GM12878 (cell line): ENCODE results near the gene TEDC1. TPM values are rescaled to one million over a fixed set of nuclear protein-coding genes. Genes with fewer than 3 reads are reported as not detected.
A peak's percentile ranks its signal among the peaks of the same experiment; 100 is the strongest.

ENCODE experiments used
- ATAC-seq: fragments of 200-7000 bp; cut with Tn5 transposase; 3 replicates; pipeline ENCODE4 v1.9.1; 2020; ENCODE audit warnings: mild to moderate bottlenecking, moderate library complexity
- BruUV-seq: library from RNA; stranded (reverse); fragments of 400-500 nt; replicated peaks from 2 replicates; lab custom pipeline; 2021; lab: Mats Ljungman, UMichigan
- CTCF ChIA-PET: fragments of 300-600 bp; sonication (Branson Sonifier 250); formaldehyde crosslinking; extraction: SDS; loops from one replicate; lab custom pipeline; 2021; ENCODE audit warnings: inconsistent platforms; lab: Yijun Ruan, JAX
- POLR2A ChIA-PET: fragments of 350-600 bp; formaldehyde crosslinking; extraction: SDS; loops from one replicate; lab custom pipeline; 2021; ENCODE audit warnings: inconsistent platforms; lab: Charles Lee
- RAD21 ChIA-PET: fragments of 300-600 bp; sonication (Branson Sonifier 250); formaldehyde crosslinking; loops from one replicate; lab custom pipeline; 2023; ENCODE audit warnings: antibody characterized with exemption; ENCODE audit not compliant: unreplicated experiment; lab: Charles Lee
- SMC1A ChIA-PET: fragments of 300-600 bp; sonication (Branson Sonifier 250); formaldehyde crosslinking; loops from one replicate; lab custom pipeline; 2023; ENCODE audit not compliant: unreplicated experiment, uncharacterized antibody; lab: Charles Lee
- DNase-seq: peaks from one replicate; pipeline ENCODE4 v3.0.0-alpha.2; 2011; ENCODE audit warnings: low read depth, low spot score
- FAIRE-seq: peaks from 3 replicates; lab custom pipeline; 2011; peaks lifted over from hg19 to GRCh38; lab: Jason Lieb, UNC
- H2AFZ ChIP-seq: 2 replicates; pipeline ENCODE4 v1.6.0; 2011; ENCODE audit warnings: low read depth, low read length, control low read depth; ENCODE audit not compliant: control insufficient read depth
- H3K27ac ChIP-seq: 2 replicates; pipeline ENCODE4 v1.5.1; 2011; ENCODE audit warnings: control low read depth; ENCODE audit not compliant: control insufficient read depth, insufficient read depth
- H3K27me3 ChIP-seq, 2 experiments: replicated peaks in 1 of 2; 2 replicates each; pipeline versions ENCODE4 v1.6.0 to v1.6.1; 2011; ENCODE audit warnings: low read length in 1 of 2; ENCODE audit not compliant: control insufficient read depth in 2 of 2, insufficient read depth in 2 of 2
- H3K36me3 ChIP-seq, 2 experiments: 2 replicates each; pipeline ENCODE4 v1.5.1; 2011; ENCODE audit warnings: low read length in 1 of 2; ENCODE audit not compliant: control insufficient read depth in 2 of 2, insufficient read depth in 2 of 2
- H3K4me1 ChIP-seq: 2 replicates; pipeline ENCODE4 v1.6.1; 2011; ENCODE audit warnings: mild to moderate bottlenecking, low read length, moderate library complexity, mixed read lengths; ENCODE audit not compliant: control insufficient read depth, insufficient read depth
- H3K4me2 ChIP-seq: 2 replicates; pipeline ENCODE4 v1.6.0; 2011; ENCODE audit warnings: control low read depth; ENCODE audit not compliant: control insufficient read depth, insufficient read depth
- H3K4me3 ChIP-seq: fragments of 200-600 bp; sonication (generic); 2 replicates; pipeline ENCODE4 v1.5.1; 2016
- H3K79me2 ChIP-seq: 2 replicates; pipeline ENCODE4 v1.6.0; 2011; ENCODE audit warnings: low read length; ENCODE audit not compliant: control insufficient read depth, insufficient read depth
- H3K9ac ChIP-seq: 2 replicates; pipeline ENCODE4 v1.8.0; 2011; ENCODE audit warnings: low read length, control low read depth, mixed read lengths; ENCODE audit not compliant: control insufficient read depth, insufficient read depth
- H3K9me3 ChIP-seq: replicated peaks from 3 replicates; pipeline ENCODE4 v1.5.1; 2011; ENCODE audit warnings: mild to moderate bottlenecking, low read length; ENCODE audit not compliant: control insufficient read depth, insufficient read depth
- H4K20me1 ChIP-seq: 2 replicates; pipeline ENCODE4 v1.6.0; 2011; ENCODE audit not compliant: control insufficient read depth, insufficient read depth
- ATF7 ChIP-seq: fragments of 450-650 bp; IDR thresholded peaks from 2 replicates; pipeline ENCODE4 v1.6.1; 2016; ENCODE audit warnings: low read depth, mild to moderate bottlenecking
- BHLHE40 ChIP-seq, 2 experiments: fragments of 450-650 bp in 1 of 2; IDR thresholded peaks; 2 replicates each; pipeline ENCODE4 v1.6.1; 2011 to 2017; ENCODE audit warnings: low read depth in 2 of 2, borderline replicate concordance in 1 of 2, improper control_type of control experiment in 1 of 2, low read length in 1 of 2, mild to moderate bottlenecking in 1 of 2
- CBX5 ChIP-seq: sonication (generic); IDR thresholded peaks from 2 replicates; pipeline ENCODE4 v1.6.1; 2016; ENCODE audit warnings: low read depth, moderate library complexity, mild to moderate bottlenecking, inconsistent platforms
- HDAC2 ChIP-seq: fragments of 200-600 bp; sonication (generic); IDR thresholded peaks from 2 replicates; pipeline ENCODE4 v1.6.1; 2017
- POLR2A ChIP-seq: IDR thresholded peaks from 2 replicates; pipeline ENCODE4 v1.6.1; 2011; ENCODE audit warnings: low read depth, mild to moderate bottlenecking, low read length
- RB1 ChIP-seq: fragments of 450-650 bp; formaldehyde crosslinking; IDR thresholded peaks from 2 replicates; pipeline ENCODE4 v1.6.1; 2017; ENCODE audit warnings: mild to moderate bottlenecking, borderline replicate concordance
- SRF ChIP-seq, 2 experiments: IDR thresholded peaks; 2 replicates each; pipeline ENCODE4 v1.6.1; 2011; ENCODE audit warnings: low read depth in 2 of 2, low read length in 2 of 2, mild to moderate bottlenecking in 1 of 2, moderate library complexity in 1 of 2
- WGBS: methylation state at CpG from one replicate; pipeline ENCODE4 v1.1.6; 2016; ENCODE audit warnings: low lambda C conversion rate; ENCODE audit not compliant: insufficient replicate concordance, insufficient coverage; ENCODE audit errors: missing lambda C conversion rate; 5-methylcytosine and 5-hydroxymethylcytosine counted together
- in situ Hi-C: fragments of 300-500 bp; cut with MboI; formaldehyde crosslinking; loops from 9 replicates; pipeline ENCODE4 v1.14.3; 2018; ENCODE audit warnings: mixed read lengths
- intact Hi-C: fragments of 100-400 bp; cut with micrococcal nuclease; formaldehyde crosslinking; loops from one replicate; pipeline ENCODE4 v1.14.2; 2022; ENCODE audit not compliant: unreplicated experiment
- polyA plus RNA-seq, 11 experiments: library from polyadenylated mRNA; depleted of rRNA in 4 of 11; unstranded in 6 of 11; stranded (reverse) in 5 of 11; fragments of >200 nt; fragmentation: Nextera tagmentation in 4 of 11; fragmentation: Illumina TruSeq in 1 of 11; extraction: Ambion mirVana in 4 of 11; extraction: Trizol in 1 of 11; gene quantifications; 1 replicate in 1 of 11; 2 replicates in 10 of 11; pipeline versions ENCODE4 v1.2.1 to v1.2.3, GENCODE V29; 2011 to 2016; ENCODE audit warnings: inconsistent platforms in 2 of 11, missing spikeins in 2 of 11, low read depth in 1 of 11
- total RNA-seq, 4 experiments: library from RNA; depleted of rRNA in 3 of 4; stranded (reverse); fragments of >200 nt in 3 of 4; fragmentation: Illumina TruSeq in 1 of 4; extraction: Trizol in 1 of 4; gene quantifications; 2 replicates each; pipeline versions ENCODE4 v1.2.1 to v1.2.3, GENCODE V29; 2013 to 2021
- TF ChIP-seq, protein P1 (sequence below): IDR thresholded peaks from 2 replicates; pipeline ENCODE4 v1.6.1; 2011; ENCODE audit warnings: borderline replicate concordance, low read depth, mild to moderate bottlenecking, moderate library complexity, mixed read lengths, low read length; ENCODE audit not compliant: insufficient read depth; ENCODE audit errors: extremely low read length

Gene TEDC1
- total and polyA plus RNA-seq, 10 of the 15 experiments (the other 5 are each of a cell fraction or from before 2014, with no cell fraction given), result 0.19 to 34.2 (median 14.5) TPM

DNA sequence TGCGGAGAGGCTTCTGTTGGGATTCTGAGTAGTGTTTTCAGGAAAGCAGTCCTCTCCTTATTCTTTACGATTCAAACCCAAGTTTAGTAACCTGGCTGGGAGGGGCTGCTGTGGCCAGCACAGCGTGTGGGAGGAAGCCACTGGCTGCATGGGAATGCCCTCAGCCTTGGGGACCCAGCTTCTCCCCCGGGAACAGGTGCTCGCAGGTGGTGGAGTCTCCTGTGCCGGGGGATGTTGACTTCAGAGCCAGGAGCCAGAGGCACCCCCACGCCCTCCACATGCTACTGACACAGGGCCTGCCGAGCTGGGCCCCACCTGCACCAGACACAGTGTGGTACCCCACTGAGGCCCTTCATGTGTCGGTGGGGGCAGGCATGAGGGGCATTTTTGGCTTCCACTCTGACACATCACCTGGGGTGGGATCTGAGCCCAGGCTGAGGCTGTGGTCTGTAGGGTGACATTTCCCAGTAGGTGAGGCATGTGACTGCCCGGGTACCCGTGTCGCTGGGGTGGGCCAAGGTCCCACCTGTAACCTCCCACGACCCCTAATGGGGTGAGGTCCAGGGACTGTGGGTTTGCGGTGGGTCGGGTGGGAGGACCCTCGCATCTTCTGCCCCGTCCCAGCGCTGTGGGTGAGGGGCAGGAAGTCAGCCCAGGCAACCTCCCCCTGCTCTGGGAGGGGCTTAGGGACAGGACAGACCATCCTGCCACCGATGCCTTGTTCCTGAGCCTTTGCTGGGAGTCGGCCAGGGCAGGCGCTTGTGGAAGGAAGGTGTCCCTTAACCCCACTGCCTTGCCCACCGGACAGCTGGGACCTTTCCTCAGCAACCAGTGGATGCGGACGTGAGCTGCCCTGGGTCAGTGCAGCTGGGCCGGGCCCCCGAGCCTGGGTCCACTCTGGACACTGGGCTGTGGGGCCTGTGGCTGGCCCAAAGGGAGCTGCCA is 44.9 kb upstream of the TEDC1 start:
- TF ChIP-seq ATF7, result no peak
- TF ChIP-seq RB1, result no peak
- 0 out of 2 replicates have a peak, but pooled peaks have one; percentile 6 for TF ChIP-seq POLR2A
- TF ChIP-seq SRF (IDR thresholded peaks at IDR 0.05; ENCODE audit: low read depth in 2 of 2, low read length in 2 of 2), result no peak
- TF ChIP-seq BHLHE40 (IDR thresholded peaks at IDR 0.05; ENCODE audit: borderline replicate concordance in 1 of 2, low read depth in 2 of 2, low read length in 1 of 2), result no peak
- TF ChIP-seq HDAC2, result no peak
- TF ChIP-seq, protein P1, sequence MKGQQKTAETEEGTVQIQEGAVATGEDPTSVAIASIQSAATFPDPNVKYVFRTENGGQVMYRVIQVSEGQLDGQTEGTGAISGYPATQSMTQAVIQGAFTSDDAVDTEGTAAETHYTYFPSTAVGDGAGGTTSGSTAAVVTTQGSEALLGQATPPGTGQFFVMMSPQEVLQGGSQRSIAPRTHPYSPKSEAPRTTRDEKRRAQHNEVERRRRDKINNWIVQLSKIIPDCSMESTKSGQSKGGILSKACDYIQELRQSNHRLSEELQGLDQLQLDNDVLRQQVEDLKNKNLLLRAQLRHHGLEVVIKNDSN, result no peak
- TF ChIP-seq CBX5, result no peak
- in situ Hi-C loops, result no loop called here
- no peak overlapping the region for H3K9ac ChIP-seq
- no peaks in the 10 kb centered on the region for H3K27me3 ChIP-seq
- no peaks in the 10 kb centered on the region for H3K9me3 ChIP-seq
- peaks cover 0 to 20% of the 10 kb centered on the region in 2 experiments; a peak in 3 of 4 replicates for H3K36me3 ChIP-seq
- no peak overlapping the region for H3K27ac ChIP-seq
- 87% methylated on average over 25 of the region's 26 CpGs for WGBS
- intact Hi-C loops, result no loop called here
- no peak overlapping the region for H2AFZ ChIP-seq
- no peaks in the 10 kb centered on the region for H3K79me2 ChIP-seq
- no peak overlapping the region for H3K4me2 ChIP-seq
- ChIA-PET POLR2A (no interaction called here), RAD21 (no interaction called here), SMC1A (no interaction called here), CTCF (interaction anchor here (1.1 kb wide), 1 partner anchor 12 kb away, joined by 3 read pairs; no protein-coding TSS in a partner anchor)
- no peak for DNase-seq
- H3K4me3 ChIP-seq, result no peak overlapping the region
- no peak for ATAC-seq
- FAIRE-seq, result no peak
- no peaks in the 10 kb centered on the region for H3K4me1 ChIP-seq
- BruUV-seq, result no TSS peak
- H4K20me1 ChIP-seq, result no peaks in the 10 kb centered on the region
